HepG2 (cell line): ENCODE measurements around the gene KRTAP5-11. TPM values are rescaled to one million over a fixed set of nuclear protein-coding genes. Genes with fewer than 3 reads are reported as not detected.

Source experiments
- AFF4 ChIP-seq: sonication (generic); formaldehyde crosslinking; IDR thresholded peaks from 2 replicates; pipeline ENCODE4 v1.4.0; 2020; ENCODE audit warnings: missing genetic modification reagents
- GABPA ChIP-seq, 2 experiments: IDR thresholded peaks; 2 replicates each; pipeline ENCODE4 v1.6.1; 2011 to 2016; ENCODE audit warnings: low read depth in 2 of 2, low read length in 1 of 2, missing biosample characterization in 1 of 2, missing genetic modification characterization in 1 of 2
- KAT7 ChIP-seq: IDR thresholded peaks from 2 replicates; pipeline ENCODE4 v1.6.1; 2018; ENCODE audit warnings: borderline replicate concordance, missing compliant biosample characterization
- SIN3B ChIP-seq: fragments of 150-350 bp; IDR thresholded peaks from 2 replicates; pipeline ENCODE4 v1.6.1; 2014; ENCODE audit warnings: low read length
- SOX13 ChIP-seq, 3 experiments: fragments of 450-650 bp in 1 of 3; sonication (generic) in 1 of 3; formaldehyde crosslinking in 1 of 3; IDR thresholded peaks in 2 of 3; conservative IDR thresholded peaks in 1 of 3; 2 replicates each; pipeline versions ENCODE4 v1.5.0 to v1.6.1; 2016 to 2020; ENCODE audit warnings: antibody characterized with exemption in 1 of 3, mild to moderate bottlenecking in 1 of 3, missing compliant biosample characterization in 1 of 3, missing genetic modification reagents in 1 of 3, moderate library complexity in 1 of 3
- SOX6 ChIP-seq, 2 experiments: fragments of 450-650 bp in 1 of 2; sonication (generic) in 1 of 2; formaldehyde crosslinking in 1 of 2; IDR thresholded peaks; 2 replicates each; pipeline versions ENCODE4 v1.4.0 to v1.6.1; 2017 to 2020; ENCODE audit warnings: antibody characterized with exemption in 1 of 2, mild to moderate bottlenecking in 1 of 2, missing genetic modification reagents in 1 of 2
- SRSF9 ChIP-seq: fragments of 200-400 bp; formaldehyde crosslinking; IDR thresholded peaks from 2 replicates; pipeline ENCODE4 v1.6.1; 2018; ENCODE audit warnings: borderline replicate concordance, mild to moderate bottlenecking, low read depth, low read length; ENCODE audit not compliant: insufficient read depth, poor library complexity, severe bottlenecking
- TEAD3 ChIP-seq: optimal IDR thresholded peaks from 2 replicates; pipeline ENCODE3; 2016; ENCODE audit warnings: borderline replicate concordance
- ZBTB20 ChIP-seq: sonication (generic); formaldehyde crosslinking; IDR thresholded peaks from 2 replicates; pipeline ENCODE4 v1.8.1; 2023; ENCODE audit warnings: missing genetic modification reagents, low read depth, mild to moderate bottlenecking, borderline replicate concordance
- ZKSCAN1 ChIP-seq: fragments of 150-350 bp; IDR thresholded peaks from 2 replicates; pipeline ENCODE4 v1.6.1; 2014; ENCODE audit warnings: low read length
- ZNF234 ChIP-seq: sonication (generic); formaldehyde crosslinking; conservative IDR thresholded peaks from 2 replicates; pipeline ENCODE4 v1.5.1; 2020; ENCODE audit warnings: mild to moderate bottlenecking, missing genetic modification reagents
- ZNF235 ChIP-seq: sonication (generic); formaldehyde crosslinking; IDR thresholded peaks from 2 replicates; pipeline ENCODE4 v1.8.1; 2023; ENCODE audit warnings: mild to moderate bottlenecking, missing genetic modification reagents, borderline replicate concordance
- ZNF788 ChIP-seq: sonication (generic); formaldehyde crosslinking; IDR thresholded peaks from 2 replicates; pipeline ENCODE4 v1.5.0; 2020; ENCODE audit warnings: mild to moderate bottlenecking, missing genetic modification reagents, borderline replicate concordance
- polyA plus RNA-seq, 8 experiments: library from polyadenylated mRNA; depleted of rRNA in 3 of 8; stranded (reverse) in 7 of 8; unstranded in 1 of 8; fragments of >200 nt; fragmentation: Illumina TruSeq in 4 of 8; extraction: Trizol in 4 of 8; gene quantifications; 2 replicates each; pipeline versions ENCODE4 v1.2.1 to v1.2.3, GENCODE V29; 2011 to 2016; ENCODE audit warnings: low read depth in 4 of 8, missing spikeins in 1 of 8, mixed read lengths in 1 of 8; ENCODE audit not compliant: insufficient read depth in 1 of 8
- total RNA-seq, 5 experiments: library from RNA; depleted of rRNA; stranded (reverse); fragments of >200 nt; fragmentation: Illumina TruSeq; extraction: Trizol; gene quantifications; 2 replicates each; pipeline ENCODE4 v1.2.3, GENCODE V29; 2016; ENCODE audit warnings: low read depth in 1 of 5
- TF ChIP-seq, protein P1 (sequence below): conservative IDR thresholded peaks from 2 replicates; pipeline ENCODE4 v1.6.1; 2018; ENCODE audit warnings: missing genetic modification reagents
- TF ChIP-seq, protein P2 (sequence below): sonication (generic); formaldehyde crosslinking; IDR thresholded peaks from 2 replicates; pipeline ENCODE4 v1.4.0; 2020; ENCODE audit warnings: missing genetic modification reagents
- TF ChIP-seq, protein P3 (sequence below): sonication (generic); formaldehyde crosslinking; IDR thresholded peaks from 2 replicates; pipeline ENCODE4 v1.8.0; 2023; ENCODE audit warnings: mild to moderate bottlenecking, missing genetic modification reagents
- TF ChIP-seq, protein P4 (sequence below): sonication (generic); formaldehyde crosslinking; IDR thresholded peaks from 2 replicates; pipeline ENCODE4 v1.4.0; 2020; ENCODE audit warnings: missing genetic modification reagents; ENCODE audit errors: not compliant biosample characterization
- TF ChIP-seq, protein P5 (sequence below): sonication (generic); formaldehyde crosslinking; IDR thresholded peaks from 2 replicates; pipeline ENCODE4 v1.8.0; 2022; ENCODE audit warnings: missing genetic modification reagents, low read depth, mild to moderate bottlenecking, borderline replicate concordance

Gene KRTAP5-11
- total and polyA plus RNA-seq, 2 of the 13 experiments (the other 11 are each of a cell fraction or from before 2014, with no cell fraction given), result not detected

DNA sequence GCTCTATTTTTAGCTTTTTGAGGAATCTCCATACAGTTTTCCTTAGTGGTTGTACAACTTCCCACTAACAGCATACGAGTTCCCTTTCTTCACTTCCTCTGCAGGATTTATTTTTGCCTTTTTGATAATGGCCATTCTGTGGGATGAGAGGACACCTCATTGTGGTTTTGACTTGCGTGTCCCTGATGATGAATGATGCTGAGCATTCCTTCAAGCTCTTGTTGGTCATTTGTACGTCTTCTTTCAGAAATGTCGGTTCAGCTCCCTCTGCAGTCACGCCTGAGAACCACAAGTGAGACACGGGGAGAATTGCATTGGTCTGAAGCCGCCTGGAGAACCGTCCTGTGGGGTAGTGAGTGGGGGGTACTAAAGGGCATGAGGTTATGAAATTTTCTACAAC, 19.3 kb downstream of the KRTAP5-11 start (continued):
- TF ChIP-seq ZNF235 (no peak), AFF4 (no peak), SIN3B (no peak), GABPA (IDR thresholded peaks at IDR 0.05; ENCODE audit: low read depth, low read length) (no peak), GABPA (CRISPR knock-in tag; IDR thresholded peaks at IDR 0.05; ENCODE audit: low read depth) (no peak), TEAD3 (CRISPR knock-in tag) (peak; percentile 46), ZNF234 (CRISPR knock-in tag) (no peak), ZBTB20 (CRISPR knock-in tag) (0 out of 2 replicates have a peak, but pooled peaks have one; percentile 34), SRSF9 (no peak), SOX6 (IDR thresholded peaks at IDR 0.05) (no peak), SOX6 (CRISPR knock-in tag; IDR thresholded peaks at IDR 0.05) (peak; percentile 20; the same call in 1 of the 2 replicates), ZKSCAN1 (no peak), ZNF788 (CRISPR knock-in tag) (no peak), SOX13 (IDR thresholded peaks at IDR 0.05) (no peak), SOX13 (CRISPR knock-in tag; conservative IDR thresholded peaks at IDR 0.05 in 1 of 2, IDR thresholded peaks at IDR 0.05 in 1 of 2) (no peak), KAT7 (no peak)
- TF ChIP-seq, protein P1, sequence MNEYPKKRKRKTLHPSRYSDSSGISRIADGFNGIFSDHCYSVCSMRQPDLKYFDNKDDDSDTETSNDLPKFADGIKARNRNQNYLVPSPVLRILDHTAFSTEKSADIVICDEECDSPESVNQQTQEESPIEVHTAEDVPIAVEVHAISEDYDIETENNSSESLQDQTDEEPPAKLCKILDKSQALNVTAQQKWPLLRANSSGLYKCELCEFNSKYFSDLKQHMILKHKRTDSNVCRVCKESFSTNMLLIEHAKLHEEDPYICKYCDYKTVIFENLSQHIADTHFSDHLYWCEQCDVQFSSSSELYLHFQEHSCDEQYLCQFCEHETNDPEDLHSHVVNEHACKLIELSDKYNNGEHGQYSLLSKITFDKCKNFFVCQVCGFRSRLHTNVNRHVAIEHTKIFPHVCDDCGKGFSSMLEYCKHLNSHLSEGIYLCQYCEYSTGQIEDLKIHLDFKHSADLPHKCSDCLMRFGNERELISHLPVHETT (CRISPR knock-in tag), result no peak
- TF ChIP-seq, protein P2, sequence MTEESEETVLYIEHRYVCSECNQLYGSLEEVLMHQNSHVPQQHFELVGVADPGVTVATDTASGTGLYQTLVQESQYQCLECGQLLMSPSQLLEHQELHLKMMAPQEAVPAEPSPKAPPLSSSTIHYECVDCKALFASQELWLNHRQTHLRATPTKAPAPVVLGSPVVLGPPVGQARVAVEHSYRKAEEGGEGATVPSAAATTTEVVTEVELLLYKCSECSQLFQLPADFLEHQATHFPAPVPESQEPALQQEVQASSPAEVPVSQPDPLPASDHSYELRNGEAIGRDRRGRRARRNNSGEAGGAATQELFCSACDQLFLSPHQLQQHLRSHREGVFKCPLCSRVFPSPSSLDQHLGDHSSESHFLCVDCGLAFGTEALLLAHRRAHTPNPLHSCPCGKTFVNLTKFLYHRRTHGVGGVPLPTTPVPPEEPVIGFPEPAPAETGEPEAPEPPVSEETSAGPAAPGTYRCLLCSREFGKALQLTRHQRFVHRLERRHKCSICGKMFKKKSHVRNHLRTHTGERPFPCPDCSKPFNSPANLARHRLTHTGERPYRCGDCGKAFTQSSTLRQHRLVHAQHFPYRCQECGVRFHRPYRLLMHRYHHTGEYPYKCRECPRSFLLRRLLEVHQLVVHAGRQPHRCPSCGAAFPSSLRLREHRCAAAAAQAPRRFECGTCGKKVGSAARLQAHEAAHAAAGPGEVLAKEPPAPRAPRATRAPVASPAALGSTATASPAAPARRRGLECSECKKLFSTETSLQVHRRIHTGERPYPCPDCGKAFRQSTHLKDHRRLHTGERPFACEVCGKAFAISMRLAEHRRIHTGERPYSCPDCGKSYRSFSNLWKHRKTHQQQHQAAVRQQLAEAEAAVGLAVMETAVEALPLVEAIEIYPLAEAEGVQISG (CRISPR knock-in tag), result 0 out of 2 replicates have a peak, but pooled peaks have one; percentile 28
- TF ChIP-seq, protein P3, sequence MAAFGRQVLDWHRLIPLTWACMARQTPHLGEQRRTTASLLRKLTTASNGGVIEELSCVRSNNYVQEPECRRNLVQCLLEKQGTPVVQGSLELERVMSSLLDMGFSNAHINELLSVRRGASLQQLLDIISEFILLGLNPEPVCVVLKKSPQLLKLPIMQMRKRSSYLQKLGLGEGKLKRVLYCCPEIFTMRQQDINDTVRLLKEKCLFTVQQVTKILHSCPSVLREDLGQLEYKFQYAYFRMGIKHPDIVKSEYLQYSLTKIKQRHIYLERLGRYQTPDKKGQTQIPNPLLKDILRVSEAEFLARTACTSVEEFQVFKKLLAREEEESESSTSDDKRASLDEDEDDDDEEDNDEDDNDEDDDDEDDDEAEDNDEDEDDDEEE (CRISPR knock-in tag), result no peak
- TF ChIP-seq, protein P4, sequence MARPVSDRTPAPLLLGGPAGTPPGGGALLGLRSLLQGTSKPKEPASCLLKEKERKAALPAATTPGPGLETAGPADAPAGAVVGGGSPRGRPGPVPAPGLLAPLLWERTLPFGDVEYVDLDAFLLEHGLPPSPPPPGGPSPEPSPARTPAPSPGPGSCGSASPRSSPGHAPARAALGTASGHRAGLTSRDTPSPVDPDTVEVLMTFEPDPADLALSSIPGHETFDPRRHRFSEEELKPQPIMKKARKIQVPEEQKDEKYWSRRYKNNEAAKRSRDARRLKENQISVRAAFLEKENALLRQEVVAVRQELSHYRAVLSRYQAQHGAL (CRISPR knock-in tag), result no peak
- TF ChIP-seq, protein P5, sequence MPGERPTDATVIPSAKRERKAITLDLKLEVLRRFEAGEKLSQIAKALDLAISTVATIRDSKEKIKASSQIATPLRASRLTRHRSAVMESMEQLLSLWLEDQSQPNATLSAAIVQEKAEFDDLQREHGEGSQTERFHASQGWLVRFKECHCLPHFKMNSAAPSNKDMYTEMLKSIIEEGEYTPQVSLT (CRISPR knock-in tag), result no peak
